Middle frontal gyrus (tissue), 1 donor: ENCODE measurements around the gene TAF1B.

Source experiments
- DNase-seq: peaks from one replicate; pipeline ENCODE4 v3.0.0-alpha.2; 2015; ENCODE audit warnings: low spot score; ENCODE audit errors: extremely low spot score

TAF1B gene

GRCh38 chr2:9937968-9938367 is 94.7 kb downstream of the TAF1B start:
- no peak for DNase-seq

GRCh38 chr2:9939587-9940485 is 96.6 kb downstream of the TAF1B start:
- DNase-seq = no peak

GRCh38 chr2:9941196-9941995 is 98.1 kb downstream of the TAF1B start:
- no peak for DNase-seq

GRCh38 chr2:9941996-9942390 is 98.7 kb downstream of the TAF1B start:
- DNase-seq = no peak

GRCh38 chr2:9944330-9944758 is 101.1 kb downstream of the TAF1B start:
- no peak for DNase-seq

- no peak for DNase-seq
Observed at GRCh38 chr2:9945596-9945995, 102.3 kb downstream of the TAF1B start.

- DNase-seq = no peak
Observed at GRCh38 chr2:9946076-9946475, 102.8 kb downstream of the TAF1B start.

GRCh38 chr2:9946818-9947217 is 103.5 kb downstream of the TAF1B start:
- no peak for DNase-seq

- no peak for DNase-seq
Observed at GRCh38 chr2:9948721-9949120, 105.4 kb downstream of the TAF1B start.

GRCh38 chr2:9949239-9949991 is 106.1 kb downstream of the TAF1B start:
- no peak for DNase-seq

- no peak for DNase-seq
Observed at GRCh38 chr2:9949992-9950520, 106.8 kb downstream of the TAF1B start.

- DNase-seq = no peak
Observed at GRCh38 chr2:9950521-9951271, 107.4 kb downstream of the TAF1B start.

GRCh38 chr2:9951272-9951521 is 107.9 kb downstream of the TAF1B start:
- no peak for DNase-seq

- peak; percentile 88 for DNase-seq
Observed at GRCh38 chr2:9951522-9952285, 108.4 kb downstream of the TAF1B start, which contains the start of gene GRHL1. Gene GRHL1 (plus strand): TSS chr2:9951693. CDS start chr2:9951834, 141 bp downstream.

GRCh38 chr2:9952286-9952737 is 109.0 kb downstream of the TAF1B start:
- DNase-seq = no peak

GRCh38 chr2:9952856-9953503 is 109.7 kb downstream of the TAF1B start:
- DNase-seq = no peak

GRCh38 chr2:9954136-9954535 is 110.9 kb downstream of the TAF1B start:
- no peak for DNase-seq

GRCh38 chr2:9958057-9958456 is 114.8 kb downstream of the TAF1B start:
- DNase-seq = no peak

- DNase-seq = no peak
Observed at GRCh38 chr2:9959262-9959661, 116.0 kb downstream of the TAF1B start.
